ENCODE measurements around the gene RNF223.

Gene RNF223

GRCh38 chr1:1117469-1117831, 43.3 kb upstream of the RNF223 start:
- H3K36me3 ChIP-seq (ENCODE audit: insufficient read depth, low read length), result peaks cover 11% of the 10 kb centered on the region
- peaks cover 11% of the 10 kb centered on the region for H3K4me1 ChIP-seq (ENCODE audit: insufficient read depth, low read length, severe bottlenecking)
- no peak overlapping the region for H3K9ac ChIP-seq (ENCODE audit: low read length)
- no peaks in the 10 kb centered on the region for H3F3A ChIP-seq (ENCODE audit: insufficient read depth, low read length)
- H3K4me2 ChIP-seq (ENCODE audit: low read length), result no peak overlapping the region
- H2AFZ ChIP-seq (ENCODE audit: low read length), result no peak overlapping the region
- TF ChIP-seq, protein P1, sequence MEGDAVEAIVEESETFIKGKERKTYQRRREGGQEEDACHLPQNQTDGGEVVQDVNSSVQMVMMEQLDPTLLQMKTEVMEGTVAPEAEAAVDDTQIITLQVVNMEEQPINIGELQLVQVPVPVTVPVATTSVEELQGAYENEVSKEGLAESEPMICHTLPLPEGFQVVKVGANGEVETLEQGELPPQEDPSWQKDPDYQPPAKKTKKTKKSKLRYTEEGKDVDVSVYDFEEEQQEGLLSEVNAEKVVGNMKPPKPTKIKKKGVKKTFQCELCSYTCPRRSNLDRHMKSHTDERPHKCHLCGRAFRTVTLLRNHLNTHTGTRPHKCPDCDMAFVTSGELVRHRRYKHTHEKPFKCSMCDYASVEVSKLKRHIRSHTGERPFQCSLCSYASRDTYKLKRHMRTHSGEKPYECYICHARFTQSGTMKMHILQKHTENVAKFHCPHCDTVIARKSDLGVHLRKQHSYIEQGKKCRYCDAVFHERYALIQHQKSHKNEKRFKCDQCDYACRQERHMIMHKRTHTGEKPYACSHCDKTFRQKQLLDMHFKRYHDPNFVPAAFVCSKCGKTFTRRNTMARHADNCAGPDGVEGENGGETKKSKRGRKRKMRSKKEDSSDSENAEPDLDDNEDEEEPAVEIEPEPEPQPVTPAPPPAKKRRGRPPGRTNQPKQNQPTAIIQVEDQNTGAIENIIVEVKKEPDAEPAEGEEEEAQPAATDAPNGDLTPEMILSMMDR (IDR thresholded peaks at IDR 0.05; ENCODE audit: low read length), result no peak
- no peak for TF ChIP-seq EZH2 (IDR thresholded peaks at IDR 0.05; ENCODE audit: borderline replicate concordance, low read length)
- no peak overlapping the region for H3K27ac ChIP-seq (ENCODE audit: low read depth, low read length, poor library complexity, severe bottlenecking)
- no peaks in the 10 kb centered on the region for H3K9me2 ChIP-seq (ENCODE audit: low read depth, low read length)
- H4K20me1 ChIP-seq (ENCODE audit: insufficient read depth, low read length), result no peaks in the 10 kb centered on the region
- peaks cover 10% of the 10 kb centered on the region; the same call in 1 of the 2 replicates for H3K27me3 ChIP-seq (ENCODE audit: insufficient read depth, low read length)
- no peak overlapping the region for H3K4me3 ChIP-seq (ENCODE audit: low read depth, low read length, poor library complexity, severe bottlenecking)
- 0 out of 2 replicates have a peak, but pooled peaks cover 4% of the 10 kb centered on the region for H3K9me3 ChIP-seq (ENCODE audit: low read length)
- H3K79me2 ChIP-seq (ENCODE audit: insufficient read depth, low read length), result no peaks in the 10 kb centered on the region

- H2AFZ ChIP-seq (ENCODE audit: low read length), result no peak overlapping the region
- H3F3A ChIP-seq (ENCODE audit: insufficient read depth, low read length), result no peaks in the 10 kb centered on the region
- 0 out of 2 replicates have a peak, but pooled peaks cover 4% of the 10 kb centered on the region for H3K9me3 ChIP-seq (ENCODE audit: low read length)
- peak overlapping the region; percentile 66 for H3K4me2 ChIP-seq (ENCODE audit: low read length)
- peak overlapping the region; percentile 86 for H3K4me3 ChIP-seq (ENCODE audit: low read depth, low read length, poor library complexity, severe bottlenecking)
- H3K27me3 ChIP-seq (ENCODE audit: insufficient read depth, low read length), result peaks cover 10% of the 10 kb centered on the region; the same call in 1 of the 2 replicates
- peaks cover 11% of the 10 kb centered on the region for H3K4me1 ChIP-seq (ENCODE audit: insufficient read depth, low read length, severe bottlenecking)
- no peaks in the 10 kb centered on the region for H3K79me2 ChIP-seq (ENCODE audit: insufficient read depth, low read length)
- no peak overlapping the region for H3K27ac ChIP-seq (ENCODE audit: low read depth, low read length, poor library complexity, severe bottlenecking)
- no peaks in the 10 kb centered on the region for H3K9me2 ChIP-seq (ENCODE audit: low read depth, low read length)
- peak overlapping the region; percentile 18; the same call in 1 of the 2 replicates for H3K9ac ChIP-seq (ENCODE audit: low read length)
- H4K20me1 ChIP-seq (ENCODE audit: insufficient read depth, low read length), result no peaks in the 10 kb centered on the region
- peaks cover 16% of the 10 kb centered on the region for H3K36me3 ChIP-seq (ENCODE audit: insufficient read depth, low read length)
- TF ChIP-seq EZH2 (IDR thresholded peaks at IDR 0.05; ENCODE audit: borderline replicate concordance, low read length), result no peak
- TF ChIP-seq, protein P1 (IDR thresholded peaks at IDR 0.05; ENCODE audit: low read length), result no peak
Observed at GRCh38 chr1:1116701-1117468, 42.8 kb upstream of the RNF223 start.

DNA sequence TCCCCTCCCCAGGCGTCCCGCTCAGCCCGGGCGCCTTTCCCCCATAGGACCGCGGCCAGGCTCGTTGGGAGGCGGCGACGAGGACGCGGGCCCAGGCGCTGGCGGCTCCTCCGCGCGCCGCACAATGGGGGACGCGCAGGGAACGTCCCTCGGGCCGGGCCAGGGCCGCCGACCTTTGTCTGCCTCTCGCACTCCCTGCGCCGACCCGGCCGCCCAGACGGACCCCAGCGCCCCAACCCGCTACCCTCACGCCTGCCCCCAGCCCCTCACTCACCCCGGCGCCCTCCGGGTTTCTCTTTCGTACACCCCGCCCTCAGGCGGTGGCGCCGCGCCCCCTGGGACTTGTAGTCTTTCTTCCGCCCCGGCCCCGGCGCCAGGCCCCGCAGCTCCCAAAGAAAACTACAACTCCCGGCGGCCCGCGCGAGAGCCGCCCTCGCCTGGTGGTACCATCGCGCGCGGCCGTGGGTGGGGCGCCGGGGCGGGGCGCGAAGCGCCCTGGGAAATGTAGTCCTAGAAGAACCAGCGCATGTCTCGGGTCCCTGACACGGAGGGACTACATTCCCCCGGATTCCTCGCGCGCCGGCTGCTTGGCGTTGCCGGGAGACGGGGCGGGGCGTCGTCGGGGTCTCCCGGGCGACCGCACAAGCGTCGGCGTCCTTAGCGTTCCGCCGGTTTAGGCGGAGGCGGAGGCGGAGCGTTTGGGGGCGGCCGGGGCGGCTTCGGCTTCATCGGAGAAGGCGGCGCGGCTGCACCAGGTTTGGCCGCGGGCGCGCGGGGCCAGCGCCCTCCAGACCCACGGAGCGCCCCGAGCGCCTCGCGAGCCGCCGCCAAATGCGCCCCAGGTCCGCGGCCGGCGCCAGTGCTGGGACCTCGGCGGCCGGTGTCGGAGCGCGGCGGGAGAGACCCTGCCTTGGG, 41.9 kb upstream of the RNF223 start, which contains the start of gene C1orf159:
TSS of gene C1orf159 (minus strand) at position 304 of the 915 bp plus-strand sequence. CDS start 24,546 bp downstream, outside the sequence.
- Histone ChIP-seq H3K4me2 (ENCODE audit: low read length) (peak within 1 kb of the TSS; percentile 66), H3K36me3 (ENCODE audit: insufficient read depth, low read length) (peaks cover 21% of the 10 kb centered on the region), H4K20me1 (ENCODE audit: insufficient read depth, low read length) (no peaks in the 10 kb centered on the region), H3K27ac (ENCODE audit: low read depth, low read length, poor library complexity, severe bottlenecking) (no peak within 1 kb of the TSS), H2AFZ (ENCODE audit: low read length) (no peak within 1 kb of the TSS), H3K79me2 (ENCODE audit: insufficient read depth, low read length) (no peaks in the 10 kb centered on the region), H3K4me3 (ENCODE audit: low read depth, low read length, poor library complexity, severe bottlenecking) (peak within 1 kb of the TSS; percentile 86), H3K27me3 (ENCODE audit: insufficient read depth, low read length) (peaks cover 10% of the 10 kb centered on the region; the same call in 1 of the 2 replicates), H3K4me1 (ENCODE audit: insufficient read depth, low read length, severe bottlenecking) (peaks cover 11% of the 10 kb centered on the region), H3K9me3 (ENCODE audit: low read length) (0 out of 2 replicates have a peak, but pooled peaks cover 4% of the 10 kb centered on the region), H3F3A (ENCODE audit: insufficient read depth, low read length) (no peaks in the 10 kb centered on the region), H3K9me2 (ENCODE audit: low read depth, low read length) (no peaks in the 10 kb centered on the region), H3K9ac (ENCODE audit: low read length) (peak within 1 kb of the TSS; percentile 73)
- TF ChIP-seq, protein P1 (IDR thresholded peaks at IDR 0.05; ENCODE audit: low read length), result no peak
- no peak for TF ChIP-seq EZH2 (IDR thresholded peaks at IDR 0.05; ENCODE audit: borderline replicate concordance, low read length)

All from OCI-LY1 (cell line).